K562 treated with DMSO at 1 percent for 4 hours (cell line): ENCODE data around the gene GAD1. TPM values are rescaled to one million over a fixed set of nuclear protein-coding genes. Genes with fewer than 3 reads are reported as not detected.

ENCODE experiments used
- total RNA-seq: library from RNA; unstranded; fragments of 300-600 nt; gene quantifications from 2 replicates; pipeline ENCODE4 v1.2.3, GENCODE V29; 2022; ENCODE audit not compliant: insufficient read depth

The GAD1 gene
- 23.0 and 23.4 TPM in 2 replicates for total RNA-seq

GRCh38 chr2:170816504-170817092 lies at the start of gene GAD1:
Gene GAD1 (plus strand): TSS chr2:170816887. CDS start chr2:170818592, 1,705 bp downstream.

GRCh38 chr2:170770008-170770605 lies 46.6 kb upstream of the GAD1 start, which contains the start of gene ERICH2:
Gene ERICH2 (plus strand): TSS chr2:170770378. CDS start chr2:170770682, 304 bp downstream.

Other genes starting within 250 kb of the GAD1 start
- gene SP5, start 101.5 kb upstream of the GAD1 start, total RNA-seq: 4.7 and 5.8 TPM in 2 replicates
- 6.5 and 13.3 TPM in 2 replicates for gene ERICH2, start 46.5 kb upstream of the GAD1 start, total RNA-seq
- gene GORASP2, start 112.4 kb downstream of the GAD1 start, total RNA-seq: 93.6 and 113 TPM in 2 replicates